HepG2 (cell line): Measurements from ENCODE around the gene SIRT6. TPM values are rescaled to one million over a fixed set of nuclear protein-coding genes. Genes with fewer than 3 reads are reported as not detected.
A peak's percentile ranks its signal among the peaks of the same experiment; 100 is the strongest.

Source experiments
- GFI1 ChIP-seq: sonication (generic); formaldehyde crosslinking; IDR thresholded peaks from 2 replicates; pipeline ENCODE4 v1.5.0; 2020; ENCODE audit warnings: missing genetic modification reagents, mild to moderate bottlenecking, borderline replicate concordance
- MED8 ChIP-seq: sonication (generic); formaldehyde crosslinking; IDR thresholded peaks from 2 replicates; pipeline ENCODE4 v1.8.1; 2023; ENCODE audit warnings: mild to moderate bottlenecking, missing genetic modification reagents; ENCODE audit not compliant: insufficient replicate concordance
- SMYD3 ChIP-seq: sonication (generic); formaldehyde crosslinking; IDR thresholded peaks from 2 replicates; pipeline ENCODE4 v1.8.1; 2023; ENCODE audit warnings: mild to moderate bottlenecking, missing genetic modification reagents
- TEAD3 ChIP-seq: optimal IDR thresholded peaks from 2 replicates; pipeline ENCODE3; 2016; ENCODE audit warnings: borderline replicate concordance
- YEATS4 ChIP-seq: sonication (generic); formaldehyde crosslinking; IDR thresholded peaks from 2 replicates; pipeline ENCODE4 v1.4.0; 2020; ENCODE audit warnings: missing genetic modification reagents, borderline replicate concordance
- ZBED4 ChIP-seq: sonication (generic); formaldehyde crosslinking; IDR thresholded peaks from 2 replicates; pipeline ENCODE4 v1.4.0; 2020; ENCODE audit warnings: missing genetic modification reagents, borderline replicate concordance
- ZFY ChIP-seq: sonication (generic); formaldehyde crosslinking; IDR thresholded peaks from 2 replicates; pipeline ENCODE4 v1.4.0; 2020; ENCODE audit warnings: missing genetic modification reagents
- ZNF335 ChIP-seq: sonication (generic); formaldehyde crosslinking; IDR thresholded peaks from 2 replicates; pipeline ENCODE4 v1.4.0; 2020; ENCODE audit warnings: missing genetic modification reagents
- ZNF343 ChIP-seq: sonication (generic); formaldehyde crosslinking; IDR thresholded peaks from 2 replicates; pipeline ENCODE4 v1.4.0; 2020; ENCODE audit warnings: mild to moderate bottlenecking, missing genetic modification reagents
- ZNF383 ChIP-seq: sonication (generic); formaldehyde crosslinking; IDR thresholded peaks from 2 replicates; pipeline ENCODE4 v1.4.0; 2020; ENCODE audit warnings: missing genetic modification reagents, mild to moderate bottlenecking, borderline replicate concordance
- ZNF713 ChIP-seq: sonication (generic); formaldehyde crosslinking; IDR thresholded peaks from 2 replicates; pipeline ENCODE4 v1.4.0; 2020; ENCODE audit warnings: mild to moderate bottlenecking, missing genetic modification reagents
- ZNF784 ChIP-seq: sonication (generic); formaldehyde crosslinking; IDR thresholded peaks from 2 replicates; pipeline ENCODE4 v1.5.1; 2020; ENCODE audit warnings: missing genetic modification reagents, mild to moderate bottlenecking, borderline replicate concordance
- polyA plus RNA-seq, 8 experiments: library from polyadenylated mRNA; depleted of rRNA in 3 of 8; stranded (reverse) in 7 of 8; unstranded in 1 of 8; fragments of >200 nt; fragmentation: Illumina TruSeq in 4 of 8; extraction: Trizol in 4 of 8; gene quantifications; 2 replicates each; pipeline versions ENCODE4 v1.2.1 to v1.2.3, GENCODE V29; 2011 to 2016; ENCODE audit warnings: low read depth in 4 of 8, missing spikeins in 1 of 8, mixed read lengths in 1 of 8; ENCODE audit not compliant: insufficient read depth in 1 of 8
- total RNA-seq, 5 experiments: library from RNA; depleted of rRNA; stranded (reverse); fragments of >200 nt; fragmentation: Illumina TruSeq; extraction: Trizol; gene quantifications; 2 replicates each; pipeline ENCODE4 v1.2.3, GENCODE V29; 2016; ENCODE audit warnings: low read depth in 1 of 5
- TF ChIP-seq, protein P1 (sequence below): sonication (generic); formaldehyde crosslinking; IDR thresholded peaks from 2 replicates; pipeline ENCODE4 v1.8.1; 2023; ENCODE audit warnings: missing genetic modification reagents, inconsistent platforms, borderline replicate concordance
- TF ChIP-seq, protein P2 (sequence below): sonication (generic); formaldehyde crosslinking; IDR thresholded peaks from 2 replicates; pipeline ENCODE4 v1.5.0; 2020; ENCODE audit warnings: mild to moderate bottlenecking, missing genetic modification reagents
- TF ChIP-seq, protein P3 (sequence below), 2 experiments: sonication (generic) in 1 of 2; formaldehyde crosslinking in 1 of 2; IDR thresholded peaks; 2 replicates each; pipeline versions ENCODE4 v1.5.1 to v1.6.1; 2011 to 2020; ENCODE audit warnings: borderline replicate concordance in 1 of 2, low read depth in 1 of 2, low read length in 1 of 2, mild to moderate bottlenecking in 1 of 2, missing genetic modification reagents in 1 of 2, moderate library complexity in 1 of 2

SIRT6 gene
- total and polyA plus RNA-seq, 2 of the 13 experiments (the other 11 are each of a cell fraction or from before 2014, with no cell fraction given), result 11.0 to 18.4 TPM

GRCh38 chr19:4182084-4182810 is at the start of gene SIRT6, which contains the start of gene ANKRD24 (continued):
- 0 out of 2 replicates have a peak, but pooled peaks have one; percentile 29 for TF ChIP-seq ZBED4 (CRISPR knock-in tag)
- TF ChIP-seq ZNF335 (CRISPR knock-in tag), result peak; percentile 66; the same call in 1 of the 2 replicates
- peak; percentile 82 for TF ChIP-seq TEAD3 (CRISPR knock-in tag)
- peak; percentile 62; the same call in 1 of the 2 replicates for TF ChIP-seq YEATS4
- TF ChIP-seq, protein P1, sequence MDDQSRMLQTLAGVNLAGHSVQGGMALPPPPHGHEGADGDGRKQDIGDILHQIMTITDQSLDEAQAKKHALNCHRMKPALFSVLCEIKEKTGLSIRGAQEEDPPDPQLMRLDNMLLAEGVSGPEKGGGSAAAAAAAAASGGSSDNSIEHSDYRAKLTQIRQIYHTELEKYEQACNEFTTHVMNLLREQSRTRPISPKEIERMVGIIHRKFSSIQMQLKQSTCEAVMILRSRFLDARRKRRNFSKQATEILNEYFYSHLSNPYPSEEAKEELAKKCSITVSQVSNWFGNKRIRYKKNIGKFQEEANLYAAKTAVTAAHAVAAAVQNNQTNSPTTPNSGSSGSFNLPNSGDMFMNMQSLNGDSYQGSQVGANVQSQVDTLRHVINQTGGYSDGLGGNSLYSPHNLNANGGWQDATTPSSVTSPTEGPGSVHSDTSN (CRISPR knock-in tag), result no peak
- TF ChIP-seq ZFY (CRISPR knock-in tag), result peak; percentile 81
- TF ChIP-seq ZNF713 (CRISPR knock-in tag), result no peak
- TF ChIP-seq, protein P2, sequence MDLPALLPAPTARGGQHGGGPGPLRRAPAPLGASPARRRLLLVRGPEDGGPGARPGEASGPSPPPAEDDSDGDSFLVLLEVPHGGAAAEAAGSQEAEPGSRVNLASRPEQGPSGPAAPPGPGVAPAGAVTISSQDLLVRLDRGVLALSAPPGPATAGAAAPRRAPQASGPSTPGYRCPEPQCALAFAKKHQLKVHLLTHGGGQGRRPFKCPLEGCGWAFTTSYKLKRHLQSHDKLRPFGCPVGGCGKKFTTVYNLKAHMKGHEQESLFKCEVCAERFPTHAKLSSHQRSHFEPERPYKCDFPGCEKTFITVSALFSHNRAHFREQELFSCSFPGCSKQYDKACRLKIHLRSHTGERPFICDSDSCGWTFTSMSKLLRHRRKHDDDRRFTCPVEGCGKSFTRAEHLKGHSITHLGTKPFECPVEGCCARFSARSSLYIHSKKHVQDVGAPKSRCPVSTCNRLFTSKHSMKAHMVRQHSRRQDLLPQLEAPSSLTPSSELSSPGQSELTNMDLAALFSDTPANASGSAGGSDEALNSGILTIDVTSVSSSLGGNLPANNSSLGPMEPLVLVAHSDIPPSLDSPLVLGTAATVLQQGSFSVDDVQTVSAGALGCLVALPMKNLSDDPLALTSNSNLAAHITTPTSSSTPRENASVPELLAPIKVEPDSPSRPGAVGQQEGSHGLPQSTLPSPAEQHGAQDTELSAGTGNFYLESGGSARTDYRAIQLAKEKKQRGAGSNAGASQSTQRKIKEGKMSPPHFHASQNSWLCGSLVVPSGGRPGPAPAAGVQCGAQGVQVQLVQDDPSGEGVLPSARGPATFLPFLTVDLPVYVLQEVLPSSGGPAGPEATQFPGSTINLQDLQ (CRISPR knock-in tag), result 0 out of 2 replicates have a peak, but pooled peaks have one; percentile 31
- no peak for TF ChIP-seq ZNF383 (CRISPR knock-in tag)
- no peak for TF ChIP-seq SMYD3
- TF ChIP-seq GFI1 (CRISPR knock-in tag), result no peak
- no peak for TF ChIP-seq MED8 (CRISPR knock-in tag)
- no peak for TF ChIP-seq ZNF784 (CRISPR knock-in tag)
- TF ChIP-seq ZNF343 (CRISPR knock-in tag), result no peak
- TF ChIP-seq, protein P3, sequence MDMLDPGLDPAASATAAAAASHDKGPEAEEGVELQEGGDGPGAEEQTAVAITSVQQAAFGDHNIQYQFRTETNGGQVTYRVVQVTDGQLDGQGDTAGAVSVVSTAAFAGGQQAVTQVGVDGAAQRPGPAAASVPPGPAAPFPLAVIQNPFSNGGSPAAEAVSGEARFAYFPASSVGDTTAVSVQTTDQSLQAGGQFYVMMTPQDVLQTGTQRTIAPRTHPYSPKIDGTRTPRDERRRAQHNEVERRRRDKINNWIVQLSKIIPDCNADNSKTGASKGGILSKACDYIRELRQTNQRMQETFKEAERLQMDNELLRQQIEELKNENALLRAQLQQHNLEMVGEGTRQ (IDR thresholded peaks at IDR 0.05; ENCODE audit: low read depth, low read length), result no peak
- TF ChIP-seq, protein P3 (CRISPR knock-in tag; IDR thresholded peaks at IDR 0.05; ENCODE audit: borderline replicate concordance), result no peak
